WTC11 (cell line): Measurements from ENCODE around the gene THBD. TPM values are rescaled to one million over a fixed set of nuclear protein-coding genes. Genes with fewer than 3 reads are reported as not detected.

Experiments used
- ATAC-seq: fragments of 200-7000 bp; cut with Tn5 transposase; 2 replicates; pipeline ENCODE4 v1.10.0; 2021; ENCODE audit warnings: mild to moderate bottlenecking, moderate library complexity
- CTCF ChIA-PET: fragments of 300-600 bp; sonication (Branson Sonifier 250); formaldehyde crosslinking; loops from one replicate; lab custom pipeline; 2021; ENCODE audit warnings: antibody characterized with exemption; lab: Charles Lee
- POLR2A ChIA-PET: fragments of 350-600 bp; sonication (Branson Sonifier 250); formaldehyde crosslinking; loops from one replicate; lab custom pipeline; 2021; ENCODE audit warnings: antibody characterized with exemption; lab: Charles Lee
- DNase-seq: peaks from one replicate; pipeline ENCODE4 v3.0.0; 2021; ENCODE audit warnings: low spot score
- H3K27ac Mint-ChIP-seq: 2 replicates; pipeline ENCODE4 v1.8.0; 2021; ENCODE audit warnings: mixed read lengths
- H3K27me3 Mint-ChIP-seq: 2 replicates; pipeline ENCODE4 v1.8.0; 2021; ENCODE audit warnings: low read depth, mild to moderate bottlenecking, moderate library complexity, mixed read lengths
- H3K36me3 Mint-ChIP-seq: 2 replicates; pipeline ENCODE4 v1.8.0; 2021; ENCODE audit warnings: mixed read lengths
- H3K4me1 Mint-ChIP-seq: 2 replicates; pipeline ENCODE4 v1.8.0; 2022; ENCODE audit warnings: mixed read lengths
- H3K4me3 Mint-ChIP-seq: 2 replicates; pipeline ENCODE4 v1.8.0; 2021; ENCODE audit warnings: mild to moderate bottlenecking, moderate library complexity, mixed read lengths
- H3K9me3 Mint-ChIP-seq: 2 replicates; pipeline ENCODE4 v1.8.0; 2021; ENCODE audit warnings: mixed read lengths
- AR ChIP-seq: fragments of 250-450 bp; sonication (Bioruptor Pico); IDR thresholded peaks from 2 replicates; pipeline ENCODE4 v1.9.0; 2021; ENCODE audit warnings: mild to moderate bottlenecking
- ATF2 ChIP-seq: sonication (generic); formaldehyde crosslinking; IDR thresholded peaks from 2 replicates; pipeline ENCODE4 v1.8.1; 2022; ENCODE audit warnings: low read depth, missing genetic modification reagents, borderline replicate concordance
- GABPB1 ChIP-seq: sonication (generic); formaldehyde crosslinking; IDR thresholded peaks from 2 replicates; pipeline ENCODE4 v1.8.1; 2023; ENCODE audit warnings: mild to moderate bottlenecking, missing genetic modification reagents
- NR2C2 ChIP-seq: sonication (generic); formaldehyde crosslinking; IDR thresholded peaks from 2 replicates; pipeline ENCODE4 v1.8.0; 2022; ENCODE audit warnings: mild to moderate bottlenecking, missing genetic modification reagents
- PRRX2 ChIP-seq: fragments of 250-450 bp; sonication (Bioruptor Pico); IDR thresholded peaks from 2 replicates; pipeline ENCODE4 v1.8.0; 2021; ENCODE audit warnings: mild to moderate bottlenecking
- SMAD4 ChIP-seq: sonication (generic); formaldehyde crosslinking; IDR thresholded peaks from 2 replicates; pipeline ENCODE4 v1.8.0; 2022; ENCODE audit warnings: mild to moderate bottlenecking, missing genetic modification reagents
- SOX15 ChIP-seq: fragments of 250-450 bp; sonication (Bioruptor Pico); IDR thresholded peaks from 2 replicates; pipeline ENCODE4 v1.9.0; 2021; ENCODE audit warnings: mild to moderate bottlenecking
- ZBTB21 ChIP-seq: sonication (generic); formaldehyde crosslinking; IDR thresholded peaks from 2 replicates; pipeline ENCODE4 v1.8.1; 2023; ENCODE audit warnings: mild to moderate bottlenecking, missing genetic modification reagents, borderline replicate concordance
- ZBTB43 ChIP-seq: sonication (generic); formaldehyde crosslinking; IDR thresholded peaks from 2 replicates; pipeline ENCODE4 v1.8.1; 2023; ENCODE audit warnings: mild to moderate bottlenecking, missing genetic modification reagents
- ZNF263 ChIP-seq: sonication (generic); formaldehyde crosslinking; IDR thresholded peaks from 2 replicates; pipeline ENCODE4 v1.8.1; 2022; ENCODE audit warnings: low read depth, mild to moderate bottlenecking, moderate library complexity, missing genetic modification reagents
- ZNF396 ChIP-seq: fragments of 250-450 bp; sonication (Bioruptor Pico); IDR thresholded peaks from 2 replicates; pipeline ENCODE4 v1.8.0; 2021; ENCODE audit warnings: mild to moderate bottlenecking, moderate library complexity, borderline replicate concordance
- ZNF423 ChIP-seq: fragments of 250-450 bp; sonication (Bioruptor Pico); IDR thresholded peaks from 2 replicates; pipeline ENCODE4 v2.1.2; 2022; ENCODE audit warnings: mild to moderate bottlenecking, moderate library complexity
- total RNA-seq: library from RNA; stranded (reverse); gene quantifications from 3 replicates; pipeline ENCODE4 v1.2.3, GENCODE V29; 2021
- TF ChIP-seq, protein P1 (sequence below): sonication (generic); formaldehyde crosslinking; IDR thresholded peaks from 2 replicates; pipeline ENCODE4 v1.8.0; 2023; ENCODE audit warnings: missing genetic modification reagents, mild to moderate bottlenecking, borderline replicate concordance
- TF ChIP-seq, protein P2 (sequence below): sonication (generic); formaldehyde crosslinking; IDR thresholded peaks from 2 replicates; pipeline ENCODE4 v1.8.1; 2022; ENCODE audit warnings: missing genetic modification reagents, borderline replicate concordance
- TF ChIP-seq, protein P3 (sequence below): fragments of 250-450 bp; sonication (Bioruptor Pico); IDR thresholded peaks from 2 replicates; pipeline ENCODE4 v1.9.0; 2021; ENCODE audit warnings: moderate library complexity, mild to moderate bottlenecking, inconsistent platforms, borderline replicate concordance
- TF ChIP-seq, protein P4 (sequence below): fragments of 250-450 bp; sonication (Bioruptor Pico); IDR thresholded peaks from 2 replicates; pipeline ENCODE4 v2.1.2; 2022; ENCODE audit warnings: mild to moderate bottlenecking, moderate library complexity

THBD gene
- total RNA-seq, 1 experiment from 2014 or later, result 1.0 TPM

GRCh38 chr20:23000232-23000947 lies 49.1 kb downstream of the THBD start:
- DNase-seq (no peak), ATAC-seq (no peak)
- no peak for TF ChIP-seq ATF2 (CRISPR knock-in tag)
- TF ChIP-seq ZNF263 (CRISPR knock-in tag), result no peak
- TF ChIP-seq SOX15 (CRISPR knock-in tag), result no peak
- no peak for TF ChIP-seq SMAD4
- no peak overlapping the region for H3K27ac Mint-ChIP-seq
- H3K4me3 Mint-ChIP-seq, result no peak overlapping the region
- POLR2A ChIA-PET, result no interaction called here
- no peaks in the 10 kb centered on the region; the same call in 1 of the 2 replicates for H3K27me3 Mint-ChIP-seq
- H3K36me3 Mint-ChIP-seq, result no peaks in the 10 kb centered on the region
- peaks cover 2% of the 10 kb centered on the region for H3K4me1 Mint-ChIP-seq
- H3K9me3 Mint-ChIP-seq, result no peaks in the 10 kb centered on the region
- CTCF ChIA-PET, result no interaction called here

- Mint-ChIP-seq H3K27me3 (no peaks in the 10 kb centered on the region; the same call in 1 of the 2 replicates), H3K4me1 (peaks cover 2% of the 10 kb centered on the region), H3K9me3 (peaks cover 3% of the 10 kb centered on the region), H3K36me3 (no peaks in the 10 kb centered on the region), H3K4me3 (no peak overlapping the region), H3K27ac (no peak overlapping the region)
- ChIA-PET CTCF (no interaction called here), POLR2A (no interaction called here)
- TF ChIP-seq ZNF396 (CRISPR knock-in tag) (no peak), NR2C2 (CRISPR knock-in tag) (no peak), PRRX2 (CRISPR knock-in tag) (no peak), SOX15 (CRISPR knock-in tag) (no peak), ZBTB21 (CRISPR knock-in tag) (no peak)
- TF ChIP-seq, protein P1, sequence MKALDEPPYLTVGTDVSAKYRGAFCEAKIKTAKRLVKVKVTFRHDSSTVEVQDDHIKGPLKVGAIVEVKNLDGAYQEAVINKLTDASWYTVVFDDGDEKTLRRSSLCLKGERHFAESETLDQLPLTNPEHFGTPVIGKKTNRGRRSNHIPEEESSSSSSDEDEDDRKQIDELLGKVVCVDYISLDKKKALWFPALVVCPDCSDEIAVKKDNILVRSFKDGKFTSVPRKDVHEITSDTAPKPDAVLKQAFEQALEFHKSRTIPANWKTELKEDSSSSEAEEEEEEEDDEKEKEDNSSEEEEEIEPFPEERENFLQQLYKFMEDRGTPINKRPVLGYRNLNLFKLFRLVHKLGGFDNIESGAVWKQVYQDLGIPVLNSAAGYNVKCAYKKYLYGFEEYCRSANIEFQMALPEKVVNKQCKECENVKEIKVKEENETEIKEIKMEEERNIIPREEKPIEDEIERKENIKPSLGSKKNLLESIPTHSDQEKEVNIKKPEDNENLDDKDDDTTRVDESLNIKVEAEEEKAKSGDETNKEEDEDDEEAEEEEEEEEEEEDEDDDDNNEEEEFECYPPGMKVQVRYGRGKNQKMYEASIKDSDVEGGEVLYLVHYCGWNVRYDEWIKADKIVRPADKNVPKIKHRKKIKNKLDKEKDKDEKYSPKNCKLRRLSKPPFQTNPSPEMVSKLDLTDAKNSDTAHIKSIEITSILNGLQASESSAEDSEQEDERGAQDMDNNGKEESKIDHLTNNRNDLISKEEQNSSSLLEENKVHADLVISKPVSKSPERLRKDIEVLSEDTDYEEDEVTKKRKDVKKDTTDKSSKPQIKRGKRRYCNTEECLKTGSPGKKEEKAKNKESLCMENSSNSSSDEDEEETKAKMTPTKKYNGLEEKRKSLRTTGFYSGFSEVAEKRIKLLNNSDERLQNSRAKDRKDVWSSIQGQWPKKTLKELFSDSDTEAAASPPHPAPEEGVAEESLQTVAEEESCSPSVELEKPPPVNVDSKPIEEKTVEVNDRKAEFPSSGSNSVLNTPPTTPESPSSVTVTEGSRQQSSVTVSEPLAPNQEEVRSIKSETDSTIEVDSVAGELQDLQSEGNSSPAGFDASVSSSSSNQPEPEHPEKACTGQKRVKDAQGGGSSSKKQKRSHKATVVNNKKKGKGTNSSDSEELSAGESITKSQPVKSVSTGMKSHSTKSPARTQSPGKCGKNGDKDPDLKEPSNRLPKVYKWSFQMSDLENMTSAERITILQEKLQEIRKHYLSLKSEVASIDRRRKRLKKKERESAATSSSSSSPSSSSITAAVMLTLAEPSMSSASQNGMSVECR, result no peak
- TF ChIP-seq, protein P2, sequence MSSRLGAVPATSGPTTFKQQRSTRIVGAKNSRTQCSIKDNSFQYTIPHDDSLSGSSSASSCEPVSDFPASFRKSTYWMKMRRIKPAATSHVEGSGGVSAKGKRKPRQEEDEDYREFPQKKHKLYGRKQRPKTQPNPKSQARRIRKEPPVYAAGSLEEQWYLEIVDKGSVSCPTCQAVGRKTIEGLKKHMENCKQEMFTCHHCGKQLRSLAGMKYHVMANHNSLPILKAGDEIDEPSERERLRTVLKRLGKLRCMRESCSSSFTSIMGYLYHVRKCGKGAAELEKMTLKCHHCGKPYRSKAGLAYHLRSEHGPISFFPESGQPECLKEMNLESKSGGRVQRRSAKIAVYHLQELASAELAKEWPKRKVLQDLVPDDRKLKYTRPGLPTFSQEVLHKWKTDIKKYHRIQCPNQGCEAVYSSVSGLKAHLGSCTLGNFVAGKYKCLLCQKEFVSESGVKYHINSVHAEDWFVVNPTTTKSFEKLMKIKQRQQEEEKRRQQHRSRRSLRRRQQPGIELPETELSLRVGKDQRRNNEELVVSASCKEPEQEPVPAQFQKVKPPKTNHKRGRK (CRISPR knock-in tag), result no peak
- DNase-seq (no peak), ATAC-seq (no peak)
Measured at GRCh38 chr20:22999756-23000155, 49.7 kb downstream of the THBD start.

DNA sequence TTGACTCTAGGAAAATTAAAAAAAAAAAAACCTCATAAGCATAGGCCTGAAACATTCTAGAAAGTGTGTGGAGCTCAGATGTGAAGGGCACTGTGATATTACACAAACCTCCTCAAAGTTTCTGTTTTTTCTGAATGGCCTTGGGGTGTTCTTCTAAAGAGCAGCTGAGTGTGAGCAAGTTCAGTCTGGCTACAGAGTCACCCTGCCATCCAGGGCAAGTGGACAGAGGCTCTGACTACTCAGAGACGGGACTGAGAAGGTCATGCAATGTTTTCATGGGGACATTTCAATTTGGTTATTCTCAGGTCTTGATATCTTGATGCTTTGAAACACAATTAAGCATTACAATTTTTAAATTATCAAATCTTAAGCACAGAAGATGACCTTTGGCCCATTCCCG lies 51.0 kb downstream of the THBD start:
- ATAC-seq (no peak), DNase-seq (no peak)
- Mint-ChIP-seq H3K27me3 (no peaks in the 10 kb centered on the region), H3K36me3 (peaks cover 7% of the 10 kb centered on the region), H3K27ac (no peak overlapping the region), H3K9me3 (peaks cover 13% of the 10 kb centered on the region), H3K4me3 (no peak overlapping the region), H3K4me1 (peaks cover 2% of the 10 kb centered on the region)
- POLR2A ChIA-PET, result no interaction called here
- CTCF ChIA-PET, result interaction anchor here (0.9 kb wide), 1 partner anchor 237 kb away, joined by 3 read pairs; no protein-coding TSS in a partner anchor
- TF ChIP-seq GABPB1 (CRISPR knock-in tag) (no peak), AR (CRISPR knock-in tag) (no peak), ZBTB43 (CRISPR knock-in tag) (no peak), ZNF396 (CRISPR knock-in tag) (no peak), ZNF423 (CRISPR knock-in tag) (no peak)
- TF ChIP-seq, protein P3, sequence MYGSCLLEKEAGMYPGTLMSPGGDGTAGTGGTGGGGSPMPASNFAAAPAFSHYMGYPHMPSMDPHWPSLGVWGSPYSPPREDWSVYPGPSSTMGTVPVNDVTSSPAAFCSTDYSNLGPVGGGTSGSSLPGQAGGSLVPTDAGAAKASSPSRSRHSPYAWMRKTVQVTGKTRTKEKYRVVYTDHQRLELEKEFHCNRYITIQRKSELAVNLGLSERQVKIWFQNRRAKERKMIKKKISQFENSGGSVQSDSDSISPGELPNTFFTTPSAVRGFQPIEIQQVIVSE (CRISPR knock-in tag), result no peak
- TF ChIP-seq, protein P4, sequence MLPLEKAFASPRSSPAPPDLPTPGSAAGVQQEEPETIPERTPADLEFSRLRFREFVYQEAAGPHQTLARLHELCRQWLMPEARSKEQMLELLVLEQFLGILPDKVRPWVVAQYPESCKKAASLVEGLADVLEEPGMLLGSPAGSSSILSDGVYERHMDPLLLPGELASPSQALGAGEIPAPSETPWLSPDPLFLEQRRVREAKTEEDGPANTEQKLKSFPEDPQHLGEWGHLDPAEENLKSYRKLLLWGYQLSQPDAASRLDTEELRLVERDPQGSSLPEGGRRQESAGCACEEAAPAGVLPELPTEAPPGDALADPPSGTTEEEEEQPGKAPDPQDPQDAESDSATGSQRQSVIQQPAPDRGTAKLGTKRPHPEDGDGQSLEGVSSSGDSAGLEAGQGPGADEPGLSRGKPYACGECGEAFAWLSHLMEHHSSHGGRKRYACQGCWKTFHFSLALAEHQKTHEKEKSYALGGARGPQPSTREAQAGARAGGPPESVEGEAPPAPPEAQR (CRISPR knock-in tag), result no peak
